ENCODE data around the gene KSR1. TPM values are rescaled to one million over a fixed set of nuclear protein-coding genes. Genes with fewer than 3 reads are reported as not detected.

KSR1 gene
- total and polyA plus RNA-seq, 2 of the 4 experiments (the other 2 are of a cell fraction): 12.5 to 21.9 TPM

- no peak overlapping the region for H2BK15ac ChIP-seq (ENCODE audit: low read depth, low read length)
- no peaks in the 10 kb centered on the region for H3K27me3 ChIP-seq (ENCODE audit: control insufficient read depth, insufficient read depth, low read length)
- H4K91ac ChIP-seq (ENCODE audit: insufficient read depth, low read depth, low read length): no peak overlapping the region
- no peak overlapping the region for H3K27ac ChIP-seq (ENCODE audit: insufficient read depth, low read length)
- no peak overlapping the region; the same call in 1 of the 2 replicates for H3K56ac ChIP-seq (ENCODE audit: extremely low read depth, insufficient read depth, low read length)
- H3K4me3 ChIP-seq (ENCODE audit: insufficient read depth, low read depth, low read length): no peak overlapping the region
- ChIA-PET CTCF (no interaction called here), POLR2A (ENCODE audit: unreplicated experiment) (interaction anchor here (1.0 kb wide), 1 partner anchor 8 kb away, joined by 3 read pairs; no protein-coding TSS in a partner anchor)
- in situ Hi-C loops (cut with MboI; ENCODE audit: low sequenced_read_pairs): no loop called here
- no peak overlapping the region for H4K5ac ChIP-seq (ENCODE audit: low read depth, low read length)
- H2AFZ ChIP-seq (replicated peaks; ENCODE audit: low read length, poor library complexity): no peak overlapping the region
- H3K23ac ChIP-seq (ENCODE audit: low read depth, low read length): no peak overlapping the region
- no peak overlapping the region for H2AK5ac ChIP-seq (ENCODE audit: low read depth, low read length)
- H2BK20ac ChIP-seq (ENCODE audit: low read depth, low read length): no peak overlapping the region
- no peak for ATAC-seq (ENCODE audit: low read depth)
- H4K8ac ChIP-seq (ENCODE audit: low read depth in 2 of 2, low read length in 2 of 2): no peak overlapping the region
- DNase-seq: no peak
- no TSS peak for BruUV-seq (replicated peaks)
- H4K20me1 ChIP-seq (ENCODE audit: insufficient read depth, low read length): peaks cover 87% of the 10 kb centered on the region
- no peak overlapping the region for H3K18ac ChIP-seq (ENCODE audit: low read depth, low read length)
- no peak overlapping the region for H3K14ac ChIP-seq (replicated peaks; ENCODE audit: low read depth, low read length)
- H3K4me2 ChIP-seq (ENCODE audit: low read depth, low read length): no peak overlapping the region
- TF ChIP-seq RCOR1 (IDR thresholded peaks at IDR 0.05; ENCODE audit: insufficient replicate concordance, low read length): no peak
- peaks cover 19% of the 10 kb centered on the region; the same call in 1 of the 2 replicates for H3K9me1 ChIP-seq (ENCODE audit: insufficient read depth, low read length)
- dilution Hi-C loops (cut with HindIII; ENCODE audit: low sequenced_read_pairs, unreplicated experiment): no loop called here
- H3K9ac ChIP-seq (ENCODE audit: low read depth, low read length): no peak overlapping the region
- peaks cover 16% of the 10 kb centered on the region for H3K4me1 ChIP-seq (ENCODE audit: control insufficient read depth, insufficient read depth, low read length)
- no peak overlapping the region for H2AK9ac ChIP-seq (replicated peaks; ENCODE audit: low read depth, low read length, poor library complexity)
- peaks cover 3% of the 10 kb centered on the region; the same call in 1 of the 2 replicates for H3K36me3 ChIP-seq (ENCODE audit: control insufficient read depth, insufficient read depth, low read length)
- no peak overlapping the region for H2BK5ac ChIP-seq (ENCODE audit: low read depth, low read length, poor library complexity, severe bottlenecking)
- WGBS, 2 experiments (ENCODE audit: extremely low coverage in 2 of 2, insufficient read length in 1 of 2): no CpG with 5 or more reads among the region's 3 CpGs
- no peak overlapping the region for H2BK120ac ChIP-seq (ENCODE audit: low read depth, low read length)
- peaks cover 37 to 83% of the 10 kb centered on the region in 2 experiments for H3K79me1 ChIP-seq (ENCODE audit: low read depth in 1 of 2, low read length in 2 of 2)
- no peaks in the 10 kb centered on the region for H3K9me3 ChIP-seq (ENCODE audit: control insufficient read depth, insufficient read depth, low read length)
- intact Hi-C loops (cut with micrococcal nuclease): no loop called here
- H3K4ac ChIP-seq (ENCODE audit: low read depth, low read length): no peak overlapping the region
These were observed 10.1 kb downstream of the KSR1 start for GRCh38 chr17:27466376-27466742.
